RWPE2 (cell line): ENCODE measurements around the gene SPEG.

Experiments
- ATAC-seq: fragments of 200-7000 bp; cut with Tn5 transposase; 3 replicates; pipeline ENCODE4 v1.9.1; 2021; ENCODE audit warnings: low read depth
- DNase-seq: peaks from one replicate; pipeline ENCODE4 v3.0.0-alpha.2; 2020; ENCODE audit warnings: low spot score
- H3K27ac ChIP-seq: fragments of 450-650 bp; 2 replicates; pipeline ENCODE4 v1.5.1; 2017; ENCODE audit warnings: mild to moderate bottlenecking; ENCODE audit not compliant: poor library complexity, severe bottlenecking
- H3K27me3 ChIP-seq: fragments of 250-450 bp; sonication (Bioruptor Pico); 2 replicates; pipeline ENCODE4 v1.5.1; 2021; ENCODE audit warnings: mild to moderate bottlenecking, moderate library complexity; ENCODE audit not compliant: insufficient read depth, poor library complexity, severe bottlenecking
- H3K36me3 ChIP-seq: fragments of 250-450 bp; sonication (Bioruptor Pico); 2 replicates; pipeline ENCODE4 v1.5.1; 2020; ENCODE audit warnings: low read depth, mild to moderate bottlenecking, moderate library complexity
- H3K4me1 ChIP-seq: fragments of 250-450 bp; sonication (Bioruptor Pico); 2 replicates; pipeline ENCODE4 v1.5.1; 2021; ENCODE audit warnings: mild to moderate bottlenecking, moderate library complexity; ENCODE audit not compliant: insufficient read depth, poor library complexity, severe bottlenecking
- H3K4me3 ChIP-seq: fragments of 250-450 bp; sonication (Bioruptor Pico); 2 replicates; pipeline ENCODE4 v1.5.1; 2021; ENCODE audit warnings: mild to moderate bottlenecking, moderate library complexity; ENCODE audit not compliant: severe bottlenecking
- H3K9me3 ChIP-seq: fragments of 250-450 bp; sonication (Bioruptor Pico); 2 replicates; pipeline ENCODE4 v1.5.1; 2021; ENCODE audit warnings: mild to moderate bottlenecking, moderate library complexity; ENCODE audit not compliant: severe bottlenecking
- TF ChIP-seq, protein P1 (sequence below): fragments of 450-650 bp; IDR thresholded peaks from one replicate; pipeline ENCODE4 v1.5.1; 2017; ENCODE audit warnings: mild to moderate bottlenecking, moderate library complexity; ENCODE audit not compliant: poor library complexity, severe bottlenecking

SPEG gene

DNA sequence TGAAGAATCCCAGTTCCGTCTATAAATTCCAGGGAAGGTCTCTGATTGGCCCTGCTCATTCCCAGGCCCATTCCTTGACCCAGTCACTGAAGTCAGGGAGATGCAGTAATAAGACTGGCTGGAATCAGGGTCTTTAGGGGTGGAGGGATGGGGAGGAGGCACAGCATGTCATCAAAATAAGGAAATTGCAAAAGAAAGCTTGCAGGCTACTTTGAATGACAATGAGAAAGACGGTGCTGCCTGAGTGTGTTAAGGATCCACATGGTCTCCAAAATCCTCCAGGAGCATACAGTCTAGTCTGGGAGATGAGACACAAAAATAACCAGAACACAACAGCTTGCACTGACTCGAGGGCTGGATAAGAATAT lies 18.4 kb upstream of the SPEG start:
- H3K36me3 ChIP-seq = no peaks in the 10 kb centered on the region
- H3K4me3 ChIP-seq = no peak overlapping the region
- H3K4me1 ChIP-seq = no peaks in the 10 kb centered on the region
- ATAC-seq (no peak), DNase-seq (no peak)
- peaks cover 12% of the 10 kb centered on the region for H3K27me3 ChIP-seq
- H3K9me3 ChIP-seq = peaks cover 3% of the 10 kb centered on the region
- TF ChIP-seq, protein P1, sequence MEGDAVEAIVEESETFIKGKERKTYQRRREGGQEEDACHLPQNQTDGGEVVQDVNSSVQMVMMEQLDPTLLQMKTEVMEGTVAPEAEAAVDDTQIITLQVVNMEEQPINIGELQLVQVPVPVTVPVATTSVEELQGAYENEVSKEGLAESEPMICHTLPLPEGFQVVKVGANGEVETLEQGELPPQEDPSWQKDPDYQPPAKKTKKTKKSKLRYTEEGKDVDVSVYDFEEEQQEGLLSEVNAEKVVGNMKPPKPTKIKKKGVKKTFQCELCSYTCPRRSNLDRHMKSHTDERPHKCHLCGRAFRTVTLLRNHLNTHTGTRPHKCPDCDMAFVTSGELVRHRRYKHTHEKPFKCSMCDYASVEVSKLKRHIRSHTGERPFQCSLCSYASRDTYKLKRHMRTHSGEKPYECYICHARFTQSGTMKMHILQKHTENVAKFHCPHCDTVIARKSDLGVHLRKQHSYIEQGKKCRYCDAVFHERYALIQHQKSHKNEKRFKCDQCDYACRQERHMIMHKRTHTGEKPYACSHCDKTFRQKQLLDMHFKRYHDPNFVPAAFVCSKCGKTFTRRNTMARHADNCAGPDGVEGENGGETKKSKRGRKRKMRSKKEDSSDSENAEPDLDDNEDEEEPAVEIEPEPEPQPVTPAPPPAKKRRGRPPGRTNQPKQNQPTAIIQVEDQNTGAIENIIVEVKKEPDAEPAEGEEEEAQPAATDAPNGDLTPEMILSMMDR = no peak
- H3K27ac ChIP-seq = no peak overlapping the region

DNA sequence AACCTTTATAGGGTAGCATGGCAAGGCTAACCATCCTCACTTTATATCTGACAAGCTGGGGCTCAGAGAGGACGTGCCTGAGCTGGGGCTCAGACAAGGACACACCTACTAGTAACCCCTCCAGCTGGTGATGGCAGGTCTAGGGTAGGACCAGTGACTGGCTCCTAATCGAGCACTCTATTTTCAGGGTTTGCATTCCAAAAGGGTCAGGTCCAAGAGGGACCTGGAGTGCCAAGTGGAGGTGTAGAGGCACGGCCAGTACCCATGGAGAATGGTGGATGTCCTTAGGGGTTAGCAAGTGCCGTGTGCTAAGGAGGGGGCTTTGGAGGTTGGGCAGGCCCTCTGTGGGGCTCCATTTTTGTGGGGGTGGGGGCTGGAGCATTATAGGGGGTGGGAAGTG lies 17.7 kb upstream of the SPEG start:
- no peaks in the 10 kb centered on the region for H3K4me1 ChIP-seq
- no peaks in the 10 kb centered on the region for H3K36me3 ChIP-seq
- H3K27me3 ChIP-seq = peaks cover 12% of the 10 kb centered on the region
- no peak overlapping the region for H3K27ac ChIP-seq
- DNase-seq = no peak
- TF ChIP-seq, protein P1 = no peak
- no peak for ATAC-seq
- no peak overlapping the region for H3K4me3 ChIP-seq
- H3K9me3 ChIP-seq = peaks cover 3% of the 10 kb centered on the region

DNA sequence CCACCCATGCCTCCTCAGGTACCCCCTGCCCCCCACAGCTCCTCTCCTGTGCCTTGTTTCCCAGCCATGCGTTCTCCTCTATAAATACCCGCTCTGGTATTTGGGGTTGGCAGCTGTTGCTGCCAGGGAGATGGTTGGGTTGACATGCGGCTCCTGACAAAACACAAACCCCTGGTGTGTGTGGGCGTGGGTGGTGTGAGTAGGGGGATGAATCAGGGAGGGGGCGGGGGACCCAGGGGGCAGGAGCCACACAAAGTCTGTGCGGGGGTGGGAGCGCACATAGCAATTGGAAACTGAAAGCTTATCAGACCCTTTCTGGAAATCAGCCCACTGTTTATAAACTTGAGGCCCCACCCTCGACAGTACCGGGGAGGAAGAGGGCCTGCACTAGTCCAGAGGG lies 17.3 kb upstream of the SPEG start:
- Histone ChIP-seq H3K27me3 (peaks cover 12% of the 10 kb centered on the region), H3K9me3 (peaks cover 3% of the 10 kb centered on the region), H3K4me3 (no peak overlapping the region), H3K27ac (no peak overlapping the region), H3K4me1 (no peaks in the 10 kb centered on the region), H3K36me3 (no peaks in the 10 kb centered on the region)
- TF ChIP-seq, protein P1 = no peak
- ATAC-seq (no peak), DNase-seq (no peak)

DNA sequence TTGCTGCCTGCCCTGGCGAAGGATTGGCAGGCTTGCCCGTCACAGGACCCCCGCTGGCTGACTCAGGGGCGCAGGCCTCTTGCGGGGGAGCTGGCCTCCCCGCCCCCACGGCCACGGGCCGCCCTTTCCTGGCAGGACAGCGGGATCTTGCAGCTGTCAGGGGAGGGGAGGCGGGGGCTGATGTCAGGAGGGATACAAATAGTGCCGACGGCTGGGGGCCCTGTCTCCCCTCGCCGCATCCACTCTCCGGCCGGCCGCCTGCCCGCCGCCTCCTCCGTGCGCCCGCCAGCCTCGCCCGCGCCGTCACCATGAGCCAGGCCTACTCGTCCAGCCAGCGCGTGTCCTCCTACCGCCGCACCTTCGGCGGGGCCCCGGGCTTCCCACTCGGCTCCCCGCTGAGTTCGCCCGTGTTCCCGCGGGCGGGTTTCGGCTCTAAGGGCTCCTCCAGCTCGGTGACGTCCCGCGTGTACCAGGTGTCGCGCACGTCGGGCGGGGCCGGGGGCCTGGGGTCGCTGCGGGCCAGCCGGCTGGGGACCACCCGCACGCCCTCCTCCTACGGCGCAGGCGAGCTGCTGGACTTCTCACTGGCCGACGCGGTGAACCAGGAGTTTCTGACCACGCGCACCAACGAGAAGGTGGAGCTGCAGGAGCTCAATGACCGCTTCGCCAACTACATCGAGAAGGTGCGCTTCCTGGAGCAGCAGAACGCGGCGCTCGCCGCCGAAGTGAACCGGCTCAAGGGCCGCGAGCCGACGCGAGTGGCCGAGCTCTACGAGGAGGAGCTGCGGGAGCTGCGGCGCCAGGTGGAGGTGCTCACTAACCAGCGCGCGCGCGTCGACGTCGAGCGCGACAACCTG lies 16.3 kb upstream of the SPEG start, which contains the start of gene DES:
Gene DES (plus strand): TSS at position 223 of the 857 bp plus-strand sequence. CDS start 86 bp downstream, at position 309.
- H3K36me3 ChIP-seq = no peaks in the 10 kb centered on the region
- H3K9me3 ChIP-seq = no peaks in the 10 kb centered on the region
- no peaks in the 10 kb centered on the region for H3K4me1 ChIP-seq
- ATAC-seq = no peak; the same call in 2 of the 3 replicates
- H3K4me3 ChIP-seq = no peak within 1 kb of the TSS
- no peak within 1 kb of the TSS for H3K27ac ChIP-seq
- TF ChIP-seq, protein P1 = no peak
- DNase-seq = no peak
- H3K27me3 ChIP-seq = peaks cover 12% of the 10 kb centered on the region

DNA sequence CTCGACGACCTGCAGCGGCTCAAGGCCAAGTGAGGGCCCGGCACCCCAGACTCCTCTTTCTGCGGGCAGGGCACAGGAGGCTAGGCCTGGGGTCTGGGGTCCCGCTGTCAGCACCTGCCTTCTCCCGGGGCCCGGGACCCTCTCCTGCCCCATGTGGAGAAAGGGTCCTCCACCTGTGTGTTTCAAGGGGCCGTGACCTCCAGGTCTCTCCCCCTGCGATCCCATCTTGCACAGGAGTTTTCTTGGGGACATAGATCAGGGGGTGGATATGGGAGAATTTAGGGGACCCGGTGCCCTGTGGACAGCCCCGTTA lies 15.7 kb upstream of the SPEG start:
- H3K9me3 ChIP-seq = no peaks in the 10 kb centered on the region
- no peaks in the 10 kb centered on the region for H3K36me3 ChIP-seq
- H3K27me3 ChIP-seq = peaks cover 12% of the 10 kb centered on the region
- TF ChIP-seq, protein P1 = no peak
- no peaks in the 10 kb centered on the region for H3K4me1 ChIP-seq
- no peak overlapping the region for H3K27ac ChIP-seq
- no peak overlapping the region for H3K4me3 ChIP-seq
- no peak for DNase-seq
- no peak for ATAC-seq
